Measurements from ENCODE around the gene SERPINH1.

DNA sequence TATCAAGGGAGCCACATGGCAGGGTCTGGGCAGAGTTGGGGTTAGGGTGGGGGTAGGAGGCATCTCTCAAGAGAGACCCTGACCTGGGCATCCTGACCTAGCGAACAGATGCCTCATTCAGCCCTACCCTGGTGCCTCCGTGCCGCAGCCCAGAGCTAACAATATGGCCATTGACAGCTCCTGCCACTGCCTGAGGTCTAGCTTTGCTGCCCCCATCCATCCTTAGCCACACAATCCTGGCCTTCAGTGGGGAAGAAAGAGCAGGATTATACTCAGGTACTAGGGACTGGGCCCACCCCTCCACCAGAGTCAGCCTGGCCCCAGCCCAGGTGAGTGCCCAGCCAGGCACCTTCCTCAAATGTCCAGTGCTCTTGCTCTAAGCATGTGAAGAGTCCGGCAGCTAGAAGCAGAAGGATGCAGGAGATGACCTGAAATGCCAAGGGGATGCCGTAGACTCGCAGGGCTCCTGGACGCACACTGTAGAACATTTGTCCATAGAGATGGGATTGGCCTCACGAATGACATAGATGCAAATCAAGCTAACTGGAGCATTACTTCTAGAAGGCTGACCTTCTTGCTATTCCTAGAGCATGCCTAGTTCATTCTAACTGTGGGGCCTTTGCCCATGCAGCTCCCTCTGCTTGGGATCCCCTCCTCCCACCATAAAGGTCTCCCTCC is 13.3 kb upstream of the SERPINH1 start:
- TF ChIP-seq ZNF274 (IDR thresholded peaks at IDR 0.05; ENCODE audit: low read depth, low read length) (no peak), YY1 (IDR thresholded peaks at IDR 0.05; ENCODE audit: insufficient read depth, insufficient read length) (no peak)
